BE2C (cell line): ENCODE measurements around the gene VAPB.

Experiments
- DNase-seq: peaks from one replicate; pipeline ENCODE4 v3.0.0-alpha.2; 2020
- H3K27me3 ChIP-seq: fragments of 250-450 bp; sonication (Bioruptor Pico); 2 replicates; pipeline ENCODE4 v1.5.1; 2020; ENCODE audit warnings: mild to moderate bottlenecking
- H3K36me3 ChIP-seq: fragments of 250-450 bp; sonication (Bioruptor Pico); 2 replicates; pipeline ENCODE4 v1.5.1; 2020; ENCODE audit warnings: mild to moderate bottlenecking
- H3K4me1 ChIP-seq: fragments of 250-450 bp; sonication (Bioruptor Pico); 2 replicates; pipeline ENCODE4 v1.5.1; 2020
- H3K4me3 ChIP-seq: 2 replicates; pipeline ENCODE4 v1.5.1; 2011; ENCODE audit warnings: low read depth, low read length
- H3K9me3 ChIP-seq: fragments of 250-450 bp; sonication (Bioruptor Pico); 2 replicates; pipeline ENCODE4 v1.5.1; 2020
- TF ChIP-seq, protein P1 (sequence below): IDR thresholded peaks from 2 replicates; pipeline ENCODE4 v1.5.1; 2012; ENCODE audit warnings: mild to moderate bottlenecking, low read depth, low read length

The VAPB gene

DNA sequence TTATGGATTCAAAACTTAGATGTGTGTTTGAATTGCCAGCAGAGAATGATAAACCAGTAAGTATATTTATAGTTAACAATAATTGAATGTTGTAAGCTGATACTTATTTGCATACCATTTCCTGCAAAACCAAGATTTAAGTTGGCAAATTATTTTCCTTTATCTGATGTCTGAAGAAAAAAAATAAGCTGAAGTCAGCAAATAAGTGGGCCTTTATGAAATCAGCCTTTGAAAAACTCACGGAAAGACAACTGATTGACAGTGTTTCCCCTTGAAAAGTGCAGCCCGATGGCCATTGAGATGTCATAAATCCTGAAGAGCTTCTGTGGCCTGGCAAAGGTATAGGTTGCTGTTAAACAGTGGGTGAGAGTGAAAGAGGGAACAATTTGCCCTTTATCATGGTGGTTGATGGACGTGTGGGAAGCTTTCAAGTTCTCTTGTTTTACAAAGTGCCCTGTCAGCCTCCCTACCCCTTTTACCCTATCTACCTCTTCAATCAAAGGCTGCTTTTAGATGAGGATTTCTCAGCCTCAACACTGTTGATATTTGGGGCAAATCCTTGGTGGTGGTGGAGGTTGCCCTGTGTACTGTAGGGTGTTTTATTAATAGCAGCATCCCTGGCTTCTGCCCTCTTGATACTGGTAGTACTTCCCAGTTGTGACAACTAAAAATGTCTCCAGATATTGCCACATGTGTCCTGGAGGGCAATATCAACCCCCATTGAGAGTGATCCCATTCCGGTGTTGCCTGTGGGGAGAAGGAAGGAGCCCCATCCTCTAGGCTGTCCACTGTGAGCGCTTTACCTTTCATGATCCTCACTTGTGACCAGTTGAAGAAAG is 50.2 kb downstream of the VAPB start:
- TF ChIP-seq, protein P1, sequence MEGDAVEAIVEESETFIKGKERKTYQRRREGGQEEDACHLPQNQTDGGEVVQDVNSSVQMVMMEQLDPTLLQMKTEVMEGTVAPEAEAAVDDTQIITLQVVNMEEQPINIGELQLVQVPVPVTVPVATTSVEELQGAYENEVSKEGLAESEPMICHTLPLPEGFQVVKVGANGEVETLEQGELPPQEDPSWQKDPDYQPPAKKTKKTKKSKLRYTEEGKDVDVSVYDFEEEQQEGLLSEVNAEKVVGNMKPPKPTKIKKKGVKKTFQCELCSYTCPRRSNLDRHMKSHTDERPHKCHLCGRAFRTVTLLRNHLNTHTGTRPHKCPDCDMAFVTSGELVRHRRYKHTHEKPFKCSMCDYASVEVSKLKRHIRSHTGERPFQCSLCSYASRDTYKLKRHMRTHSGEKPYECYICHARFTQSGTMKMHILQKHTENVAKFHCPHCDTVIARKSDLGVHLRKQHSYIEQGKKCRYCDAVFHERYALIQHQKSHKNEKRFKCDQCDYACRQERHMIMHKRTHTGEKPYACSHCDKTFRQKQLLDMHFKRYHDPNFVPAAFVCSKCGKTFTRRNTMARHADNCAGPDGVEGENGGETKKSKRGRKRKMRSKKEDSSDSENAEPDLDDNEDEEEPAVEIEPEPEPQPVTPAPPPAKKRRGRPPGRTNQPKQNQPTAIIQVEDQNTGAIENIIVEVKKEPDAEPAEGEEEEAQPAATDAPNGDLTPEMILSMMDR, result no peak
- Histone ChIP-seq H3K27me3 (no peaks in the 10 kb centered on the region), H3K36me3 (peaks cover 51% of the 10 kb centered on the region), H3K9me3 (no peaks in the 10 kb centered on the region), H3K4me3 (no peak overlapping the region), H3K4me1 (peaks cover 3% of the 10 kb centered on the region; the same call in 1 of the 2 replicates)
- no peak for DNase-seq

DNA sequence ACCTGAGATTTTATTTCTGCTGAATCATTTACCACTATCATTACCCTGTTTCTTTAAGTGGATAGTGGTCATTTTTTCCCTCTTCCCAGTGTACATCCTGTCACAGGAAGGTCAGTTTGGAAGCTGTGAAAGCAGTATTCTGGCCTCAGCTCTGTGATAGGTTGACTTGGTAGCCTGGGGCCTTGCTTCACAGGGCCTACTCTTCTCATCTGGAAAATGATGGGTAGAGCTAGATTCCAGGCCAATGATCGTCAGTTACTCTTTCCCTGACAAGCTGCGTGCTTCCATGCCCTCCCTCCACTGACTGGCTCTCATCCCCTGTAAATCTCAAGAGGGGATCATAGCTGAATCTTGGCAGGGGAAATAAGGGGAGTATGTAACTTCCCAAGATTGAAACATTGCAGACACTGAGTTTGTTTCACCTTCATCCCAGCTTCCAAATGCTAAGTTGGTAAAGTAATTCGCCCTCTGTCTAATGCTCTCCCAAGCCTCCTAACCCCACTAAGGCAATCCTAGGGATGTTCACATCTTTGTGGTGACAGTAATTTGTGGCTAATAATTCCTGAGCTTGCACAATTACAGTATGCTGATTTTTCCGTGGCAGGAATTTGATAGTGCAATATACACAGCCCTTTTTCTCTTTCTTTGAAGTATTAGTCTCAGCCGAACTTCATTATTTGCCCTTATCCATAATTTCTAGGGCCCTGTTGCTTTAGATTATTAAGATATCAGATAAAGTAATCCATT is 51.2 kb downstream of the VAPB start:
- Histone ChIP-seq H3K4me3 (no peak overlapping the region), H3K9me3 (no peaks in the 10 kb centered on the region), H3K36me3 (peaks cover 53% of the 10 kb centered on the region), H3K27me3 (no peaks in the 10 kb centered on the region), H3K4me1 (peaks cover 3% of the 10 kb centered on the region; the same call in 1 of the 2 replicates)
- DNase-seq, result no peak
- TF ChIP-seq, protein P1, result no peak

DNA sequence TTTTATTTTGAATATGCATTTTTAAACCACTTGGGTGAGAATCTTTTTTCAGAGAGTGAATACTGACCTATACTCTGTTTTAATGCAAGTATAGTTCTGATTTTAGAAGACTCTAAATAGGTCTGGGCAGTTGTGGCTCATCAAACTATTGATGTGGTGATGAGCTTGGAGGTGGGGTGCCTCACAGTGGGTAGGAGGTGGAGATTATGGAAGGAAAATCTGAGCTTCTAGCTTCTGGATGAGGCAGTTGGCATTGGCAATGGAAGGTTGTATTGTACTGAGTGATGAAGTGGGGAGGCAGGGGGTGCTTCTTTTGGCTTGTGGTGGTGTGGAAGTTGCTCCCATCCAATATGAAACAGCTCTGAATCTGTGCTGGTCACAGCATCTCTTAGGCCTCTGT is 52.7 kb downstream of the VAPB start:
- Histone ChIP-seq H3K9me3 (no peaks in the 10 kb centered on the region), H3K36me3 (peaks cover 49% of the 10 kb centered on the region), H3K4me3 (no peak overlapping the region), H3K4me1 (peaks cover 6% of the 10 kb centered on the region), H3K27me3 (no peaks in the 10 kb centered on the region)
- no peak for DNase-seq
- TF ChIP-seq, protein P1, result no peak

DNA sequence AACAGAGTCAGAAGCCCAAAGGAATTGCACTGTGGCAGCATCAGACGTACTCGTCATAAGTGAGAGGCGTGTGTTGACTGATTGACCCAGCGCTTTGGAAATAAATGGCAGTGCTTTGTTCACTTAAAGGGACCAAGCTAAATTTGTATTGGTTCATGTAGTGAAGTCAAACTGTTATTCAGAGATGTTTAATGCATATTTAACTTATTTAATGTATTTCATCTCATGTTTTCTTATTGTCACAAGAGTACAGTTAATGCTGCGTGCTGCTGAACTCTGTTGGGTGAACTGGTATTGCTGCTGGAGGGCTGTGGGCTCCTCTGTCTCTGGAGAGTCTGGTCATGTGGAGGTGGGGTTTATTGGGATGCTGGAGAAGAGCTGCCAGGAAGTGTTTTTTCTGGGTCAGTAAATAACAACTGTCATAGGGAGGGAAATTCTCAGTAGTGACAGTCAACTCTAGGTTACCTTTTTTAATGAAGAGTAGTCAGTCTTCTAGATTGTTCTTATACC is 55.8 kb downstream of the VAPB start:
- no peak for DNase-seq
- Histone ChIP-seq H3K4me3 (no peak overlapping the region), H3K9me3 (no peaks in the 10 kb centered on the region), H3K27me3 (no peaks in the 10 kb centered on the region), H3K36me3 (peaks cover 33% of the 10 kb centered on the region), H3K4me1 (peaks cover 33% of the 10 kb centered on the region)
- TF ChIP-seq, protein P1, result no peak

DNA sequence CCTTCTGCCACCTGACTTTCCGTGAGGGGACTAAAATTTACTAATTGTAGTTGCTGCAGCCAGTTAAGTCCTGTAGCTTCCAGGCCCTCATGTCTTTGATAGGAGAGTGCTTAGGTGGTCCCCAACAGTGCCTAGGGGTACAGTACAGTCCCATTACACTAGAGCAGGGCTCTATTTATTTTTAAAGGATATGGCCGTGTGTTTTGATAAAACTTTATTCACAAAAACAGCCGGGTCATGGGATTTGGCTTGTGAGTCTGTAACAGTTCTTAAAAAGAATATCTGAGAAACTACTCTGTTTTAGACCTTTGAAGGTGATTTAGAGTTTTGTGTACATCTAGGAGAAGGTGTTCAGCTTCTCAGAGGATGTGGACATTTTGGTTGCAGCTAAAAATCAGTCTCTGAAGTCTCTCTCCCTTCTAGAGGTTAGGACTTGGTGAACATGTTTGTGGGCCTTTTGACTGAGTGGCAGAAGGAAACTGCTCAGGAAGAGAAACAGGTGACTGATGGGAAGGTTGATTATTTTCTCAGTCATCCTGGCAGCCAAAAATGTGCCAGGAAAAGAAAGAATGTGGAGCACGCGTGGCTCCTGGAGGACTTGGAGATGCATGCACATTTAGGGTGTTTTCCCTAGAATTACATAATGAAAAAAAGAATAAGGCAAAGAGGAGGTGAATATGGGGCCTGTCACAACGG is 57.4 kb downstream of the VAPB start:
- DNase-seq, result no peak
- TF ChIP-seq, protein P1, result no peak
- H3K27me3 ChIP-seq, result no peaks in the 10 kb centered on the region
- H3K4me1 ChIP-seq, result peaks cover 42% of the 10 kb centered on the region
- H3K9me3 ChIP-seq, result no peaks in the 10 kb centered on the region
- H3K36me3 ChIP-seq, result peaks cover 26% of the 10 kb centered on the region
- H3K4me3 ChIP-seq, result no peak overlapping the region
